ENCODE measurements around the gene TRAPPC14. TPM values are rescaled to one million over a fixed set of nuclear protein-coding genes. Genes with fewer than 3 reads are reported as not detected.

Gene TRAPPC14, protein sequence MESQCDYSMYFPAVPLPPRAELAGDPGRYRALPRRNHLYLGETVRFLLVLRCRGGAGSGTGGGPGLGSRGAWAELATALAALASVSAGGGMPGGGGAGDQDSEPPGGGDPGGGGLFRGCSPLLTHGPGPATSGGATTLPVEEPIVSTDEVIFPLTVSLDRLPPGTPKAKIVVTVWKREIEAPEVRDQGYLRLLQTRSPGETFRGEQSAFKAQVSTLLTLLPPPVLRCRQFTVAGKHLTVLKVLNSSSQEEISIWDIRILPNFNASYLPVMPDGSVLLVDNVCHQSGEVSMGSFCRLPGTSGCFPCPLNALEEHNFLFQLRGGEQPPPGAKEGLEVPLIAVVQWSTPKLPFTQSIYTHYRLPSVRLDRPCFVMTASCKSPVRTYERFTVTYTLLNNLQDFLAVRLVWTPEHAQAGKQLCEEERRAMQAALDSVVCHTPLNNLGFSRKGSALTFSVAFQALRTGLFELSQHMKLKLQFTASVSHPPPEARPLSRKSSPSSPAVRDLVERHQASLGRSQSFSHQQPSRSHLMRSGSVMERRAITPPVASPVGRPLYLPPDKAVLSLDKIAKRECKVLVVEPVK
- total RNA-seq = 4.0 and 4.5 TPM in 2 replicates

GRCh38 chr7:100158229-100159098, at the start of gene TRAPPC14:
TSS of gene TRAPPC14 (minus strand) at chr7:100158723. CDS start at chr7:100158499, 224 bp downstream.

GRCh38 chr7:100177045-100178001, 18.8 kb upstream of the TRAPPC14 start, which contains the start of the genes GPC2 and STAG3:
TSS of gene GPC2 (minus strand) at chr7:100177381. CDS start at chr7:100177199, 182 bp downstream.
TSS of gene STAG3 (plus strand) at chr7:100177918. CDS start at chr7:100180557, 2,639 bp downstream.

DNA sequence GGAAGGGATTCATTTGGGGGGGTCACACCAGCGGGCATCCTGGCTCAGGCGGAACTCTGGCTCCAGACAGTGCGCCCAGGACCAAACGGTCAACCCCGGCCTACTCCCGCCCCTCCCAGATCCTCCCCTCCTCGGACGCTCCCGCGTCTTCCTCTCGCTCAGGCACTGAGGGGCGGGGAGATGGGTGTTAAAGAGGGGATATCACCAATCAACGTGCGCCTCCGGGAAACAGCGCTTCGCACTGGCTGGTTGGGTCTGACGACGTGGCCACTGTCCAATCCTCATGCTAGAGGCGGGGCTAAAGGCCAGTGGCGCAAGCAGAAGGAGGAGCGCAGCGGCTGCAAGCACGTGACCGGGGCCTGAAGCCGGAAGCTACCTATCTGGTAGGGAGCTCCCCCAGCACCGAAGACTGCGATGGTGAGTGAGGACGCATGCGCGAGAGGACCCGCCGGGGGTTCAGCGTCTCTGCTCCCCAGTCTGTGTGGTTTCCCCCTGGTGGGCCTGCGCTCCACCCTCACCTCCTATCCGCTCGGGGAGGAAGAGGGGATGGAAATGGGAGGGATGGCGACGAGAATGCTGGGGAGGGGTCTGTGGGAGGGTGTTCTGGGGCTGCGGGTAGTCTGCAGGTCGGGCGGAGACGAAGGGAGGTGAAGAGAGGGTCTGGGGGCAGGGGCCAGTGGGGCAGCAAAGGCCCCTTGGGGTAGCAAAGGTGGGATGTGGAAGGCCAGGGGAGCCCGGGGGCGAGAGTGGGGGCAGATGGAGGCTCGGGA, 9.8 kb downstream of the TRAPPC14 start, which contains the start of gene LAMTOR4:
Gene LAMTOR4 (plus strand): TSS at position 360 of the 770 bp plus-strand sequence. CDS start 55 bp downstream, at position 415.

DNA sequence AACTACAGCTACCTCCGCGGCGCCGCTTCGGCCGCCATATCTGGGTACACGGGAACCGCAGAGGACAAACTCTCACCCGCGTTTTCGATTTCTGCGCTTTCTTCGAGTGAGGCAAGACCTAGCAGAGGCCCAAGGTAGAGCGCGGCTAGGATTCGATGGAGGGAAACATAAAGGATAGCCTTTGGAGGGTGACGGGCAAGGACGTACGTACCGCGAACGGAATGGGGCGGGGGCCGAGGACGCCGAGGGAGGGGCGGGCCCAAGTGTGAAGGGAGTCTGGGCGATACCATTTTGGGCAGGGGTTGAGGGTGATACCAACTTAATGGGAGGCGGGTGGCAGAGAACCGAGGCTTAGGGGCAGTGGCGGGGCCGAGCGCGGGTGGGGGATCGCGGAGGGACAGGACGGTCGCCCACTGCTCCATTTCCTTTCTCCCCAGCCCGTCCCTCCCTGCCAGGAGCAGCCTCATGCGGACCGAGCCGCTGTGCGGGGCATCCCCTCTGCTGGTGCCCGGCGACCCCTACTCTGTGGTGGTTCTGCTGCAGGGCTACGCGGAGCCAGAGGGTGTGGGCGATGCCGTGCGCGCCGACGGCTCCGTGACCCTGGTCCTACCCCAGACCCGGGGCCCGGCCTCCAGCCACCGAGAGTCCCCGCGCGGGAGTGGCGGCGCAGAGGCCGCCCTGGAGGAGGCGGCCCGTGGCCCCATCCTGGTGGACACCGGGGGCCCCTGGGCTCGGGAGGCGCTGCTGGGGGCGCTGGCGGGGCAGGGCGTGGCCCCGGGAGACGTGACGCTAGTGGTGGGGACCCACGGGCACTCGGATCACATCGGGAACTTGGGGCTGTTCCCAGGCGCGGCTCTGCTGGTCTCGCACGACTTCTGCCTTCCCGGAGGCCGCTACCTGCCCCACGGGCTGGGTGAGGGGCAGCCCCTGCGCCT, 31.3 kb downstream of the TRAPPC14 start, which contains the start of gene MBLAC1:
Gene MBLAC1 (plus strand): TSS at position 37 of the 935 bp plus-strand sequence. CDS start 429 bp downstream, at position 466.

DNA sequence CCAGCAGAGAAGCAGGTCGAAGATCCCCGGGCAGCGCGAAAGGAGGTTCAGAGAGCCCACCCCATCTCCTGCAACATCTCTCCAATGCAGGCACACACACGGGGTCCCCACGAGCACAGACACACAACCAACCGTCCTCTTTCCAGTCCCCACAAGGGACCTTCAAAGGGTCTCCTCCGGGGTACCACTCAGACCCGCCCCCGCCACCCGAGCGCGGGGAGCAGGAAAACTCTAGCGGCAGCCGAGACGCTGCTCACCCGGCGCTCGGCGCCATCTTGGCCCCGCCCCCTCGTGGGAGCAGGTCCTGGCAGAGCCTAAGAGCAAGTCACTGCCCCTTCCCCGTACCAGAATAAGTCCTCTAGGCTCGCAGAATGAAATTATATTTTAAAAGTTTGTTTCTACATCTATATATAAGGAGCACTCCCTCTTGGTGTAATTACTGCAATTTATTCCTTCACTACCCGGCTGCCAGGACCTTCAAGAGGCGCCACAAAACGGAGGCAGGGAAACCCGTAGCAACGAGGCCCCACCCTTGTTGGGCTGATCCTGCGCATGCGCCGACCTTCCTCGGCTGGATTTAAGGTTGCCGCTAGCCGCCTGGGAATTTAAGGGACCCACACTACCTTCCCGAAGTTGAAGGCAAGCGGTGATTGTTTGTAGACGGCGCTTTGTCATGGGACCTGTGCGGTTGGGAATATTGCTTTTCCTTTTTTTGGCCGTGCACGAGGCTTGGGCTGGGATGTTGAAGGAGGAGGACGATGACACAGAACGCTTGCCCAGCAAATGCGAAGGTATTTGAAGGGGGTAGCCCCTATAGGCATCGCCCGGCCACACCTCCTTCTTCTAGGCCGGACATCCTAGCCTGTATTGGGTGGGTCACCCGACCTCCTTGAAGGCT, 39.2 kb downstream of the TRAPPC14 start, which contains the start of the genes CNPY4 and TAF6:
Gene CNPY4 (plus strand): TSS at position 563 of the 898 bp plus-strand sequence. CDS start 111 bp downstream, at position 674.
Gene TAF6 (minus strand): TSS at position 287 of the 898 bp plus-strand sequence. CDS start 5,149 bp downstream, outside the sequence.

Other genes with a start within 250 kb of the TRAPPC14 start
- gene TRIM4, start 239.2 kb downstream of the TRAPPC14 start, total RNA-seq = 32.7 and 33.8 TPM in 2 replicates
- not detected in 2 replicates for gene GJC3, start 229.1 kb downstream of the TRAPPC14 start, total RNA-seq
- gene AZGP1, start 182.7 kb downstream of the TRAPPC14 start, total RNA-seq = 1.3 and 2.1 TPM in 2 replicates
- 31.2 and 34.4 TPM in 2 replicates for gene ZKSCAN1, start 143.1 kb downstream of the TRAPPC14 start, total RNA-seq
- gene ZSCAN21, start 108.9 kb downstream of the TRAPPC14 start, total RNA-seq = 8.4 and 9.9 TPM in 2 replicates
- gene ZNF3, start 77.0 kb downstream of the TRAPPC14 start, total RNA-seq = 9.7 and 14.7 TPM in 2 replicates
- gene COPS6, start 69.8 kb downstream of the TRAPPC14 start, total RNA-seq = 38.5 and 41.9 TPM in 2 replicates
- 11.0 and 17.1 TPM in 2 replicates for gene MCM7, start 57.3 kb downstream of the TRAPPC14 start, total RNA-seq
- gene AP4M1, start 57.1 kb downstream of the TRAPPC14 start, total RNA-seq = 17.2 and 18.4 TPM in 2 replicates
- gene TAF6, start 39.4 kb downstream of the TRAPPC14 start, total RNA-seq = 29.0 and 44.7 TPM in 2 replicates
- gene CNPY4, start 39.1 kb downstream of the TRAPPC14 start, total RNA-seq = 15.3 and 16.2 TPM in 2 replicates
- gene MBLAC1, start 31.8 kb downstream of the TRAPPC14 start, total RNA-seq = 4.6 and 5.7 TPM in 2 replicates
- gene LAMTOR4, start 9.8 kb downstream of the TRAPPC14 start, total RNA-seq = 117 and 132 TPM in 2 replicates
- gene GAL3ST4, start 9.9 kb upstream of the TRAPPC14 start, total RNA-seq = 0.98 and 1.00 TPM in 2 replicates
- 0.05 TPM in 1 of 2 replicates, not detected in the other for gene GPC2, start 18.7 kb upstream of the TRAPPC14 start, total RNA-seq
- gene STAG3, start 19.2 kb upstream of the TRAPPC14 start, total RNA-seq = 0.87 and 2.6 TPM in 2 replicates
- gene PVRIG, start 61.2 kb upstream of the TRAPPC14 start, total RNA-seq = not detected in 2 replicates
- not detected in 2 replicates for gene SPDYE3, start 149.0 kb upstream of the TRAPPC14 start, total RNA-seq
- gene PILRB, start 199.4 kb upstream of the TRAPPC14 start, total RNA-seq = 3.2 and 6.1 TPM in 2 replicates
- 1.2 TPM in 1 of 2 replicates, not detected in the other for gene PILRA, start 214.8 kb upstream of the TRAPPC14 start, total RNA-seq